Measurements from ENCODE around the gene MYO1E. TPM values are rescaled to one million over a fixed set of nuclear protein-coding genes. Genes with fewer than 3 reads are reported as not detected.

The MYO1E gene
- total and polyA plus RNA-seq, 2 donors from 2014 or later, result 41.9 to 198 TPM

GRCh38 chr15:59419170-59419569 lies 46.5 kb upstream of the MYO1E start:
- Histone ChIP-seq H3K4me3 (ENCODE audit: low read length in 3 of 3) (no peak overlapping the region), H3K9me3 (ENCODE audit: control insufficient read depth in 2 of 3, insufficient read depth in 1 of 3, low read length in 3 of 3) (no peaks in the 10 kb centered on the region), H3K4me1 (ENCODE audit: control insufficient read depth in 2 of 3, insufficient read depth in 2 of 3, low read depth in 1 of 3, low read length in 3 of 3) (no peaks in the 10 kb centered on the region), H3K27me3 (ENCODE audit: control insufficient read depth, insufficient read depth, low read length) (no peaks in the 10 kb centered on the region), H3K36me3 (ENCODE audit: control insufficient read depth in 2 of 3, insufficient read depth in 3 of 3, low read length in 3 of 3) (no peaks in the 10 kb centered on the region), H3K27ac (ENCODE audit: low read depth in 2 of 2, low read length in 2 of 2) (no peak overlapping the region), H3K9ac (ENCODE audit: low read length in 3 of 3) (no peak overlapping the region)
- intact Hi-C loops (cut with DNase I), result no loop called here
- no peak for DNase-seq
- FAIRE-seq, result no peak
- TF ChIP-seq CTCF (IDR thresholded peaks at IDR 0.05; ENCODE audit: borderline replicate concordance, extremely low read depth, insufficient read depth), result no peak

- no peak for TF ChIP-seq CTCF (IDR thresholded peaks at IDR 0.05; ENCODE audit: borderline replicate concordance, extremely low read depth, insufficient read depth)
- H3K36me3 ChIP-seq (ENCODE audit: control insufficient read depth in 2 of 3, insufficient read depth in 3 of 3, low read length in 3 of 3), result no peaks in the 10 kb centered on the region
- no peaks in the 10 kb centered on the region for H3K27me3 ChIP-seq (ENCODE audit: control insufficient read depth, insufficient read depth, low read length)
- no peaks in the 10 kb centered on the region for H3K9me3 ChIP-seq (ENCODE audit: control insufficient read depth in 2 of 3, insufficient read depth in 1 of 3, low read length in 3 of 3)
- DNase-seq (no peak), FAIRE-seq (no peak)
- intact Hi-C loops (cut with DNase I), result no loop called here
- H3K9ac ChIP-seq (ENCODE audit: low read length in 3 of 3), result no peak overlapping the region
- no peak overlapping the region for H3K27ac ChIP-seq (ENCODE audit: low read depth in 2 of 2, low read length in 2 of 2)
- peaks cover 0 to 6% (median 0%) of the 10 kb centered on the region in 3 donors for H3K4me1 ChIP-seq (ENCODE audit: control insufficient read depth in 2 of 3, insufficient read depth in 2 of 3, low read depth in 1 of 3, low read length in 3 of 3)
- no peak overlapping the region for H3K4me3 ChIP-seq (ENCODE audit: low read length in 3 of 3)
Observed at GRCh38 chr15:59416816-59417215, 44.1 kb upstream of the MYO1E start.

GRCh38 chr15:59413577-59413976 lies 40.9 kb upstream of the MYO1E start:
- no peak overlapping the region for H3K4me3 ChIP-seq (ENCODE audit: low read length in 3 of 3)
- DNase-seq (no peak), FAIRE-seq (no peak)
- no peak for TF ChIP-seq CTCF (IDR thresholded peaks at IDR 0.05; ENCODE audit: borderline replicate concordance, extremely low read depth, insufficient read depth)
- no peaks in the 10 kb centered on the region for H3K9me3 ChIP-seq (ENCODE audit: control insufficient read depth in 2 of 3, insufficient read depth in 1 of 3, low read length in 3 of 3)
- no peak overlapping the region for H3K27ac ChIP-seq (ENCODE audit: low read depth in 2 of 2, low read length in 2 of 2)
- no peaks in the 10 kb centered on the region for H3K36me3 ChIP-seq (ENCODE audit: control insufficient read depth in 2 of 3, insufficient read depth in 3 of 3, low read length in 3 of 3)
- intact Hi-C loops (cut with DNase I), result no loop called here
- no peak overlapping the region for H3K9ac ChIP-seq (ENCODE audit: low read length in 3 of 3)
- H3K4me1 ChIP-seq (ENCODE audit: control insufficient read depth in 2 of 3, insufficient read depth in 2 of 3, low read depth in 1 of 3, low read length in 3 of 3), result peaks cover 2 to 13% (median 3%) of the 10 kb centered on the region in 3 donors
- H3K27me3 ChIP-seq (ENCODE audit: control insufficient read depth, insufficient read depth, low read length), result no peaks in the 10 kb centered on the region

GRCh38 chr15:59410391-59410896 lies 37.8 kb upstream of the MYO1E start:
- FAIRE-seq (no peak), DNase-seq (peak in 4 of 5 donors; percentile 40 to 81 (median 60))
- H3K36me3 ChIP-seq (ENCODE audit: control insufficient read depth in 2 of 3, insufficient read depth in 3 of 3, low read length in 3 of 3), result no peaks in the 10 kb centered on the region
- H3K27me3 ChIP-seq (ENCODE audit: control insufficient read depth, insufficient read depth, low read length), result no peaks in the 10 kb centered on the region
- peak overlapping the region in 1 of 2 donors; percentile 32 for H3K27ac ChIP-seq (ENCODE audit: low read depth in 2 of 2, low read length in 2 of 2)
- H3K4me3 ChIP-seq (ENCODE audit: low read length in 3 of 3), result no peak overlapping the region
- no peaks in the 10 kb centered on the region for H3K9me3 ChIP-seq (ENCODE audit: control insufficient read depth in 2 of 3, insufficient read depth in 1 of 3, low read length in 3 of 3)
- H3K9ac ChIP-seq (ENCODE audit: low read length in 3 of 3), result no peak overlapping the region
- peaks cover 2 to 13% (median 3%) of the 10 kb centered on the region in 3 donors for H3K4me1 ChIP-seq (ENCODE audit: control insufficient read depth in 2 of 3, insufficient read depth in 2 of 3, low read depth in 1 of 3, low read length in 3 of 3)
- no peak for TF ChIP-seq CTCF (IDR thresholded peaks at IDR 0.05; ENCODE audit: borderline replicate concordance, extremely low read depth, insufficient read depth)
- intact Hi-C loops (cut with DNase I), result no loop called here

Measured in kidney (tissue), 14 donors.